Measurements from ENCODE around the gene C1QTNF2.

- no peak for TF ChIP-seq POLR2A (IDR thresholded peaks at IDR 0.05)
- no peak for TF ChIP-seq CTCF (IDR thresholded peaks at IDR 0.05)
These were observed 52.0 kb downstream of the C1QTNF2 start for GRCh38 chr5:160318409-160318808.
